HTR-8/SVneo (cell line): ENCODE measurements around the gene INHBB.
"Not testable (repeated sequence)": the region's sequence is repeated elsewhere in the genome, so short reads cannot be mapped to it uniquely, and the experiment has no call there.

Source experiments
- DNase-seq: peaks from one replicate; pipeline ENCODE4 v3.0.0; 2011; ENCODE audit warnings: low spot score, mixed read lengths; ENCODE audit not compliant: insufficient read length
- FAIRE-seq: peaks from 2 replicates; lab custom pipeline; 2011; peaks lifted over from hg19 to GRCh38; lab: Jason Lieb, UNC

Gene INHBB

GRCh38 chr2:120315367-120316033, 30.4 kb upstream of the INHBB start:
- no peak for FAIRE-seq
- no peak for DNase-seq

GRCh38 chr2:120316071-120316470, 29.9 kb upstream of the INHBB start:
- FAIRE-seq, result no peak
- no peak for DNase-seq

- FAIRE-seq (no peak), DNase-seq (no peak)
Observed at GRCh38 chr2:120316528-120317179, 29.3 kb upstream of the INHBB start.

GRCh38 chr2:120317180-120317533, 28.8 kb upstream of the INHBB start:
- FAIRE-seq, result no peak
- no peak for DNase-seq

- DNase-seq (no peak), FAIRE-seq (no peak)
Observed at GRCh38 chr2:120317916-120318315, 28.0 kb upstream of the INHBB start.

GRCh38 chr2:120318626-120319025, 27.3 kb upstream of the INHBB start:
- FAIRE-seq (no peak), DNase-seq (no peak)

GRCh38 chr2:120319123-120319522, 26.8 kb upstream of the INHBB start:
- DNase-seq (no peak), FAIRE-seq (no peak)

GRCh38 chr2:120319686-120320317, 26.1 kb upstream of the INHBB start:
- no peak for DNase-seq
- no peak for FAIRE-seq

- FAIRE-seq (no peak), DNase-seq (no peak)
Observed at GRCh38 chr2:120320318-120320851, 25.6 kb upstream of the INHBB start.

GRCh38 chr2:120320887-120321556, 24.9 kb upstream of the INHBB start:
- FAIRE-seq, result peak; percentile 4
- DNase-seq, result not testable (repeated sequence)

GRCh38 chr2:120321721-120322284, 24.1 kb upstream of the INHBB start:
- DNase-seq (no peak), FAIRE-seq (no peak)

- FAIRE-seq, result no peak
- no peak for DNase-seq
Observed at GRCh38 chr2:120322329-120322728, 23.6 kb upstream of the INHBB start.

GRCh38 chr2:120323214-120323613, 22.7 kb upstream of the INHBB start:
- FAIRE-seq, result no peak
- no peak for DNase-seq

GRCh38 chr2:120323807-120324399, 22.0 kb upstream of the INHBB start:
- no peak for FAIRE-seq
- no peak for DNase-seq

GRCh38 chr2:120324933-120325332, 21.0 kb upstream of the INHBB start:
- FAIRE-seq (no peak), DNase-seq (no peak)

GRCh38 chr2:120326066-120326465, 19.9 kb upstream of the INHBB start:
- DNase-seq, result no peak
- no peak for FAIRE-seq

- no peak for FAIRE-seq
- no peak for DNase-seq
Observed at GRCh38 chr2:120330946-120331822, 14.8 kb upstream of the INHBB start.

- DNase-seq (no peak), FAIRE-seq (no peak)
Observed at GRCh38 chr2:120331903-120332302, 14.0 kb upstream of the INHBB start.

GRCh38 chr2:120332384-120332783, 13.6 kb upstream of the INHBB start:
- no peak for DNase-seq
- no peak for FAIRE-seq
